ENCODE results near the gene TBL1X.

- no peak for TF ChIP-seq CHD1 (IDR thresholded peaks at IDR 0.05; ENCODE audit: low read depth, low read length)
- TF ChIP-seq KDM5A (IDR thresholded peaks at IDR 0.05; ENCODE audit: low read length) = no peak
Measured at GRCh38 chrX:9482408-9482807, 17.6 kb downstream of the TBL1X start.

Measured in H1 (cell line).